Eye (tissue), 1 donor: ENCODE measurements around the gene HMGXB4.

Experiments
- DNase-seq: peaks from one replicate; pipeline ENCODE4 v3.0.0-alpha.2; 2015

The HMGXB4 gene

GRCh38 chr22:35329114-35329847 lies 72.0 kb downstream of the HMGXB4 start:
- DNase-seq: no peak

GRCh38 chr22:35330258-35330861 lies 73.1 kb downstream of the HMGXB4 start:
- DNase-seq: no peak

- DNase-seq: no peak
Measured at GRCh38 chr22:35332278-35332677, 75.0 kb downstream of the HMGXB4 start.

GRCh38 chr22:35333220-35333619 lies 75.9 kb downstream of the HMGXB4 start:
- DNase-seq: no peak

GRCh38 chr22:35334004-35334403 lies 76.7 kb downstream of the HMGXB4 start:
- no peak for DNase-seq

- DNase-seq: no peak
Measured at GRCh38 chr22:35335468-35335867, 78.2 kb downstream of the HMGXB4 start.

GRCh38 chr22:35335936-35336781 lies 78.9 kb downstream of the HMGXB4 start:
- DNase-seq: no peak

GRCh38 chr22:35337932-35338331 lies 80.6 kb downstream of the HMGXB4 start:
- no peak for DNase-seq

- DNase-seq: no peak
Measured at GRCh38 chr22:35341090-35341874, 84.0 kb downstream of the HMGXB4 start.

GRCh38 chr22:35342390-35342789 lies 85.1 kb downstream of the HMGXB4 start:
- no peak for DNase-seq

GRCh38 chr22:35343664-35344550 lies 86.6 kb downstream of the HMGXB4 start:
- DNase-seq: no peak

GRCh38 chr22:35344956-35345690 lies 87.8 kb downstream of the HMGXB4 start:
- DNase-seq: no peak
